AG09319 (cell line): Measurements from ENCODE around the gene MYO3A.

Experiments
- DNase-seq: peaks from one replicate; pipeline ENCODE4 v3.0.0-alpha.2; 2010; ENCODE audit warnings: low read depth; ENCODE audit errors: extremely low read depth
- TF ChIP-seq, protein P1 (sequence below): IDR thresholded peaks from 2 replicates; pipeline ENCODE4 v1.5.1; 2011; ENCODE audit warnings: low read depth, mild to moderate bottlenecking, inconsistent platforms, low read length, moderate library complexity

MYO3A gene

DNA sequence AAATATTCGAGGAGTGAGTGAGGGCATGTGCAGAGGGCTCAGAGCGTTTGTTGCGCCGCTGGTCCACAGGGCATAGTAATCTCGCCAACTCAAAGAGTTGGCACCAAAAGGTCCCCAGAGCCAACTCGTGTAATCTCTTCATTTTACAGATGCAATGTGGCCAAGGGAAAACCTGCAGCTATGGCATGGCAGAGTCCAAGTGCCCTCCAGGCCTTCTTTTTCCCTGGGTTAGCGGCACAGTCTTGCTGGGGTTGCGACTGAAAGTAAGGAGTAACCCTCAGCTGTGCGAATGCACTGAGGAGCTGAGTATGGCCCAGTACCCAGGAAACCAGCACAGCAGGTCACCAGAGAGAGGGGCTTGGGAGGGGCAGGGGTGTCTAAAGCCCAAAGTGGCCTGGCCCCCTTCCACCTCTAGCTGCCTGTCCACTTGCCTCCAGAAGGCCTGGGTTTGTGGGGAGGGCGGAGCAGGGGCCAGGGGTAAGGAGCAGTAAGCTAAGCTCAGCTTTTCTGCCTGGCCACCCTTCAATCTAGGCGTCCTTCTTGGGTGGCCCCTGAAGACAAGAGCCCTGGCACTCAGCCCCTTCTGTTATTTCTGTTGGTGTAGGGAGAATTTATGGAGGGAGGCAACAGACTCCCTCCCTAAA lies 279.2 kb downstream of the MYO3A start:
- no peak for DNase-seq
- TF ChIP-seq, protein P1, sequence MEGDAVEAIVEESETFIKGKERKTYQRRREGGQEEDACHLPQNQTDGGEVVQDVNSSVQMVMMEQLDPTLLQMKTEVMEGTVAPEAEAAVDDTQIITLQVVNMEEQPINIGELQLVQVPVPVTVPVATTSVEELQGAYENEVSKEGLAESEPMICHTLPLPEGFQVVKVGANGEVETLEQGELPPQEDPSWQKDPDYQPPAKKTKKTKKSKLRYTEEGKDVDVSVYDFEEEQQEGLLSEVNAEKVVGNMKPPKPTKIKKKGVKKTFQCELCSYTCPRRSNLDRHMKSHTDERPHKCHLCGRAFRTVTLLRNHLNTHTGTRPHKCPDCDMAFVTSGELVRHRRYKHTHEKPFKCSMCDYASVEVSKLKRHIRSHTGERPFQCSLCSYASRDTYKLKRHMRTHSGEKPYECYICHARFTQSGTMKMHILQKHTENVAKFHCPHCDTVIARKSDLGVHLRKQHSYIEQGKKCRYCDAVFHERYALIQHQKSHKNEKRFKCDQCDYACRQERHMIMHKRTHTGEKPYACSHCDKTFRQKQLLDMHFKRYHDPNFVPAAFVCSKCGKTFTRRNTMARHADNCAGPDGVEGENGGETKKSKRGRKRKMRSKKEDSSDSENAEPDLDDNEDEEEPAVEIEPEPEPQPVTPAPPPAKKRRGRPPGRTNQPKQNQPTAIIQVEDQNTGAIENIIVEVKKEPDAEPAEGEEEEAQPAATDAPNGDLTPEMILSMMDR = no peak

DNA sequence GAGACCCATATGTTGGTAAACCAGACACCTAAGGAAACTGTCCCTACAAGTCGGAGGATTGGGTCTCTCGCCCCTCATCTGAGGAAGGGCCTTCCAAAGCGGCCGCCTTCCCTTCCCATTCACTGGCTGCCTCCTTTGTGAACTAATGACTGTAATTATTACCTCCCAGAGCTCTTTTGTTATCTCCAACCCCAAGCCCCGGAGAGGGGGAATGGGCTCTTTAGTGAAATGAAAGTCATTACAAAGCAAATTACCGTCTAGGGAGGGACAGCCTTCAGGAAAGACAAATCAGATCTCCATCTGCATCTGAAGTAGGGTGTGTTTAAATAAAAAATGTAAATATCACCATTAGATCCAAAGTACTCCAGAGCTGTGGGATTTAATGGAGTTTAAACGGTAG lies 280.0 kb downstream of the MYO3A start:
- DNase-seq = no peak
- TF ChIP-seq, protein P1 = no peak

DNA sequence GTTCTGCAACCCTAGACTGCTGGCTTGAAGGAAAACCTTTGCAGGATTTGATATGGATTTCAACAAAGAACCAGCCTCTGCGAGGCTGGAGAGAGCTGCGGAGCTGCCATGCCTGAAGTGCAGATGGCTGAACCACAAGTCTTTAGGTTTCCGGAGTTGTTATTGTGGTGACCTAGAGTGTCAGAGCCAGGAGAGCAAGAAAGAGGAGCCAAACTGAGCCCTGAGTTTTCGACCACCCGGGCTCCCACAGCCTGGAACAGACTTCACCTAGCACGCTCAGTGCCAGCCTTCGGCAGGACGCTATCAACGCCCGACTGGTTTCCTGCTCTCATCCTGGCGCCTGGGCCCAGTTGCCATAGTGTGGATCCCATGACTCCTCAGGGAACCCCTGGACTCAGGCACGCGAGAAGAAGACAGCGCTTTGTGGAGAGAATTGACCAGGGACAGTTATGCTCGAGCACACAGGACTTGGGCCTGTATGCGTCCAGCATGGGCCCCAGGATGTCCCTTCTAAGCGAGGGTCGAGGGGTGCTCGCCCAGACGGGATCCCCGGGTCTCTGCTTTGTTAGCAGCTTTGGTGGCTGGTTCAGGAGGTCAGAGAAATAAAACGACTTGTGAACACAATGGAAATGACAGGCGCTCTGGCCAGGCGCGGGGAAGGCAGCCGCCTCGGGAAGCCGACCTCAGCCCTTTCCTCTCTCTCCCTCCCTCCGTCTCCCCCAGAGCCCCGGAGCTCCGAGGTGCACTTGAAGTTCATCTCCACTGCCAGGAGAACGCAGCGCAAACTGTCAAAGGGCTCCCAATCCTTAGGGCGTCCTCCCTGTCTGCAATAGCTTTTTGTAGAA lies 280.7 kb downstream of the MYO3A start:
- no peak for DNase-seq
- TF ChIP-seq, protein P1 = no peak

DNA sequence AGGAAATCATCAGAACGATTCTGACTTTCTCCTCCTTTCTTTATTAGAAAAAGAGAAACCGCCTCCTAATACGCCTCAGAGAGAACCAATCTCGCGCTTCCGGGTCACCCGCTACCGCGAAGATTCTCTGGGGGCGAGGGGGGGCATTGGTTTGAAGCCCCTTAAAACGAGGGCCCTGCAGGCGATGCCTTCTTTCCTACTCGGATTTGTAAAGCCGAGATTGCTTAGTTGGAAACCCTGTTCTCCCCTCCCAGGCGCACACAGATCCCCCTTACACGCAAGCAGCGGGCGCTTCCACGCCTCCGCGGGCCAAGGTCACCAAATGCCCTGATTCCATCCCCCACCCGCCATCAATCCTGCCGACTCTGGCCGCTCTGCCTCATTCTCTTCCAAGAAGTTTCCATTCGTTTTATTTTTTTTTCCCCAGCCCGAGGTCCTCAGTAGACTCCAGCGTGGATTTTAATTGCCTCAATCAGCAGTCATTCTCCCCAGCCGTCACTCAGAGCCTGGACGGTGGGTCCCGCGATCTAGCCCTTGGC lies 281.4 kb downstream of the MYO3A start:
- TF ChIP-seq, protein P1 = no peak

DNA sequence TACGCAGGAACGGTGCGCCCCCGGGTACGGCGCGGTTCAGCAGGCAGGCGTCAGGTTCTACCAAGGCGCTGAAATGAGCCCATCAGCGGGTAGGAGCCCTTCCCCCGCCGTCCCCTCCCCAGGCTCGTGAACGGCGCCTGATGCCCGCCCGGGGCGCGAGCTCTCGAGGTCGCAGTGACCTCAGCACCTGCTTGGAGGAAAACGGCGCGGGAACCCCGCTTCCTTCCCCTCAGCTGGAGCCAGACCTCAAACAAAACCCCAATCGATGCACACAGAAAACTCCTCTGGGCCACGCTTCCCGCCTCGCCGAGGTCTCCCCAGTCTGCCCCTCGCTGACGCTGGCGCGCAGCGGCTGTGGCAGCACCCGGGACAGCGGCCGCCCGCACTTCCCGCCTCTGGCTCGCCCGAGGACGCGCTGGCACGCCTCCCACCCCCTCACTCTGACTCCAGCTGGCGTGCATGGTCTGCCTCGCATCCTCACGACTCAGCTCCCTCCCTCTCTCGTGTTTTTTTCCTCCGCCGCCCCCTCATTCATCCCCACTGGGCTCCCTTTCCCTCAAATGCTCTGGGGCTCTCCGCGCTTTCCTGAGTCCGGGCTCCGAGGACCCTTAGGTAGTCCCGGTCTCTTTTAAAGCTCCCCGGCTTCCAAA lies 282.0 kb downstream of the MYO3A start:
- TF ChIP-seq, protein P1 = no peak
- DNase-seq = no peak

More for the DNA sequence above, 281.4 kb downstream of the MYO3A start:
- DNase-seq = no peak

DNA sequence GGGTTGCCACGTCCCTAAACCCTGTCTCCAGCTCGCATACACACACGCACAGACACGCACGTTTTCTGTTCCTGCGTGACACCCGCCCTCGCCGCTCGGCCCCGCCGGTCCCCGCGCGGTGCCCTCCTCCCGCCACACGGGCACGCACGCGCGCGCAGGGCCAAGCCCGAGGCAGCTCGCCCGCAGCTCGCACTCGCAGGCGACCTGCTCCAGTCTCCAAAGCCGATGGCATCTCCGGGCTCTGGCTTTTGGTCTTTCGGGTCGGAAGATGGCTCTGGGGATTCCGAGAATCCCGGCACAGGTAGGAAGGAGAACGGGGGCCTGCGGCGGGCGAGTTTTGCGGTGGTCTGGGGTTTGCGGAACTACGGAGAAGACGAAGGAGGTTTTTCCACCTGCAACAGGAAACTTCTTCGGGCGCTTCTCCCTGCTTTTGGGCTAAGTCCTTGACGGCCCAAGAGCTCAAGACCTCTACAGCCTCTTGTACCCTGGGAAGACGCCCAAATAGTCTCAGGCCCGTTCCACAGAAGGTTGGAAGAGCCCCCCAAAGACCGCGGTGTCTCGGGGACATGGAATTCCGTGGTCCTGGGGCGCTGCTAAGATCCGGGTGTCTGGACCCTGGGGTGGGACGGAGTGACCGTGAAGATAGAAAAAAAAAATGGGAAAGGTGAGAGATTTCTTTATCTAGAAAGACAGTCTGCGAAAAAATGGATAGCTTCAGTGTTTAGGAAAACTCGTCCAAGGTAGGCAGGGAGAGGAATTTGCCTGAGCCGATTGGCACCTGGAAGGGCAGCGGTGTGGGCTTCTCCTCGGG lies 282.8 kb downstream of the MYO3A start, which contains the start of gene GAD2:
Gene GAD2, plus strand, starts transcription at position 190 of the 811 bp plus-strand sequence. Its CDS starts 36 bp downstream, at position 226.
- TF ChIP-seq, protein P1 = no peak
- DNase-seq = no peak
